ENCODE measurements around the gene ADGRD2. TPM values are rescaled to one million over a fixed set of nuclear protein-coding genes. Genes with fewer than 3 reads are reported as not detected.

ADGRD2 gene
- total RNA-seq, 1 donor from 2014 or later, result not detected

GRCh38 chr9:124480621-124480981, 30.4 kb downstream of the ADGRD2 start:
- intact Hi-C loops (cut with micrococcal nuclease), result no loop called here
- Histone ChIP-seq H3K36me3 (no peaks in the 10 kb centered on the region), H3K4me3 (no peak overlapping the region), H3K9me3 (replicated peaks) (no peaks in the 10 kb centered on the region), H3K4me1 (peaks cover 11% of the 10 kb centered on the region), H3K27me3 (ENCODE audit: low read depth) (peaks cover 100% of the 10 kb centered on the region), H3K27ac (replicated peaks) (no peak overlapping the region)
- no peak for DNase-seq
- TF ChIP-seq CTCF (IDR thresholded peaks at IDR 0.05; ENCODE audit: borderline replicate concordance), result peak; percentile 53

- peaks cover 100% of the 10 kb centered on the region for H3K27me3 ChIP-seq (ENCODE audit: low read depth)
- intact Hi-C loops (cut with micrococcal nuclease), result no loop called here
- peaks cover 11% of the 10 kb centered on the region for H3K4me1 ChIP-seq
- H3K36me3 ChIP-seq, result no peaks in the 10 kb centered on the region
- H3K27ac ChIP-seq (replicated peaks), result no peak overlapping the region
- DNase-seq, result no peak
- TF ChIP-seq CTCF (IDR thresholded peaks at IDR 0.05; ENCODE audit: borderline replicate concordance), result no peak
- no peak overlapping the region for H3K4me3 ChIP-seq
- H3K9me3 ChIP-seq (replicated peaks), result no peaks in the 10 kb centered on the region
These were observed 30.9 kb downstream of the ADGRD2 start for GRCh38 chr9:124481115-124481514.

GRCh38 chr9:124482431-124483031, 32.3 kb downstream of the ADGRD2 start:
- H3K9me3 ChIP-seq (replicated peaks), result no peaks in the 10 kb centered on the region
- TF ChIP-seq CTCF (IDR thresholded peaks at IDR 0.05; ENCODE audit: borderline replicate concordance), result no peak
- H3K36me3 ChIP-seq, result no peaks in the 10 kb centered on the region
- no peak overlapping the region for H3K27ac ChIP-seq (replicated peaks)
- no peak for DNase-seq
- H3K4me3 ChIP-seq, result no peak overlapping the region
- H3K27me3 ChIP-seq (ENCODE audit: low read depth), result peaks cover 100% of the 10 kb centered on the region
- peaks cover 8% of the 10 kb centered on the region for H3K4me1 ChIP-seq
- intact Hi-C loops (cut with micrococcal nuclease), result no loop called here

- DNase-seq, result no peak
- no peaks in the 10 kb centered on the region for H3K36me3 ChIP-seq
- no peaks in the 10 kb centered on the region for H3K9me3 ChIP-seq (replicated peaks)
- intact Hi-C loops (cut with micrococcal nuclease), result no loop called here
- TF ChIP-seq CTCF (IDR thresholded peaks at IDR 0.05; ENCODE audit: borderline replicate concordance), result no peak
- no peak overlapping the region for H3K27ac ChIP-seq (replicated peaks)
- H3K27me3 ChIP-seq (ENCODE audit: low read depth), result peaks cover 100% of the 10 kb centered on the region
- H3K4me1 ChIP-seq, result no peaks in the 10 kb centered on the region
- no peak overlapping the region for H3K4me3 ChIP-seq
These were observed 33.2 kb downstream of the ADGRD2 start for GRCh38 chr9:124483481-124483880.

- Histone ChIP-seq H3K27me3 (ENCODE audit: low read depth) (peaks cover 95% of the 10 kb centered on the region), H3K36me3 (no peaks in the 10 kb centered on the region), H3K9me3 (replicated peaks) (no peaks in the 10 kb centered on the region), H3K27ac (replicated peaks) (no peak overlapping the region), H3K4me1 (no peaks in the 10 kb centered on the region), H3K4me3 (no peak overlapping the region)
- intact Hi-C loops (cut with micrococcal nuclease), result no loop called here
- DNase-seq, result no peak
- TF ChIP-seq CTCF (IDR thresholded peaks at IDR 0.05; ENCODE audit: borderline replicate concordance), result no peak
These were observed 35.0 kb downstream of the ADGRD2 start for GRCh38 chr9:124485201-124485600.
